DOHH2 (cell line): ENCODE measurements around the gene METTL16.
"Not testable (repeated sequence)": the region's sequence is repeated elsewhere in the genome, so short reads cannot be mapped to it uniquely, and the experiment has no call there.

Experiments used
- H3F3A ChIP-seq: fragments of 200-600 bp; sonication (generic), shearing (Covaris generic); 2 replicates; pipeline ENCODE4 v1.6.0; 2016; ENCODE audit warnings: antibody characterized with exemption, mild to moderate bottlenecking; ENCODE audit not compliant: control insufficient read depth, insufficient read depth
- H3K27ac ChIP-seq: fragments of 200-600 bp; sonication (generic); 2 replicates; pipeline ENCODE4 v1.5.1; 2014; ENCODE audit warnings: low read depth, mild to moderate bottlenecking, low read length, moderate library complexity
- H3K27me3 ChIP-seq: fragments of 200-600 bp; sonication (generic); 2 replicates; pipeline ENCODE4 v1.6.1; 2014; ENCODE audit warnings: mild to moderate bottlenecking, low read length, mixed read lengths; ENCODE audit not compliant: control insufficient read depth
- H3K36me3 ChIP-seq: fragments of 200-600 bp; sonication (generic); 2 replicates; pipeline ENCODE4 v1.6.1; 2014; ENCODE audit warnings: mild to moderate bottlenecking, low read length, moderate library complexity, mixed read lengths; ENCODE audit not compliant: control insufficient read depth
- H3K4me1 ChIP-seq: fragments of 200-600 bp; sonication (generic); 2 replicates; pipeline ENCODE4 v1.6.1; 2014; ENCODE audit warnings: mild to moderate bottlenecking, low read length, mixed read lengths; ENCODE audit not compliant: control insufficient read depth
- H3K4me2 ChIP-seq: fragments of 200-600 bp; sonication (generic); 2 replicates; pipeline ENCODE4 v1.6.0; 2014; ENCODE audit warnings: mild to moderate bottlenecking, low read length, moderate library complexity
- H3K4me3 ChIP-seq: fragments of 200-600 bp; sonication (generic); 2 replicates; pipeline ENCODE4 v1.5.1; 2014; ENCODE audit warnings: mild to moderate bottlenecking, low read length, mixed read lengths
- H3K79me2 ChIP-seq: fragments of 200-600 bp; sonication (generic); 2 replicates; pipeline ENCODE4 v1.6.1; 2014; ENCODE audit warnings: mild to moderate bottlenecking, low read length, mixed read lengths; ENCODE audit not compliant: control insufficient read depth
- H3K9me2 ChIP-seq: fragments of 200-600 bp; sonication (generic); replicated peaks from 2 replicates; pipeline ENCODE4 v1.6.1; 2014; ENCODE audit warnings: mild to moderate bottlenecking, low read length, mixed read lengths; ENCODE audit not compliant: control insufficient read depth
- H3K9me3 ChIP-seq: fragments of 200-600 bp; sonication (generic); 2 replicates; pipeline ENCODE4 v1.6.1; 2014; ENCODE audit warnings: antibody characterized with exemption, low read length, mixed read lengths; ENCODE audit not compliant: control insufficient read depth, insufficient read depth
- H4K20me1 ChIP-seq: fragments of 200-600 bp; sonication (generic); 2 replicates; pipeline ENCODE4 v1.6.0; 2014; ENCODE audit warnings: low read depth, mild to moderate bottlenecking, antibody characterized with exemption, low read length, moderate library complexity; ENCODE audit not compliant: control insufficient read depth, insufficient read depth
- CTCF ChIP-seq: fragments of 200-600 bp; sonication (generic); IDR thresholded peaks from one replicate; pipeline ENCODE4 v1.5.1; 2014; ENCODE audit warnings: antibody characterized with exemption, mild to moderate bottlenecking, low read depth, low read length; ENCODE audit not compliant: poor library complexity, severe bottlenecking
- EZH2phosphoT487 ChIP-seq: fragments of 200-600 bp; sonication (generic); IDR thresholded peaks from 2 replicates; pipeline ENCODE4 v1.6.1; 2017; ENCODE audit warnings: borderline replicate concordance, mild to moderate bottlenecking, antibody characterized with exemption, low read length, moderate library complexity, mixed read lengths

Gene METTL16

GRCh38 chr17:2551493-2551892 is 39.8 kb upstream of the METTL16 start:
- H3K27me3 ChIP-seq = no peaks in the 10 kb centered on the region
- no peaks in the 10 kb centered on the region for H3K36me3 ChIP-seq
- no peaks in the 10 kb centered on the region for H4K20me1 ChIP-seq
- peaks cover 11% of the 10 kb centered on the region for H3K4me1 ChIP-seq
- no peaks in the 10 kb centered on the region for H3K79me2 ChIP-seq
- H3K4me2 ChIP-seq = no peak overlapping the region
- H3F3A ChIP-seq = no peaks in the 10 kb centered on the region
- H3K9me2 ChIP-seq = no peaks in the 10 kb centered on the region
- TF ChIP-seq CTCF (no peak), EZH2phosphoT487 (no peak)
- H3K4me3 ChIP-seq = no peak overlapping the region
- H3K27ac ChIP-seq = no peak overlapping the region
- no peaks in the 10 kb centered on the region for H3K9me3 ChIP-seq

GRCh38 chr17:2549392-2550211 is 37.9 kb upstream of the METTL16 start:
- Histone ChIP-seq H3K9me3 (no peaks in the 10 kb centered on the region), H3K27ac (no peak overlapping the region), H3K36me3 (no peaks in the 10 kb centered on the region), H4K20me1 (no peaks in the 10 kb centered on the region), H3K79me2 (no peaks in the 10 kb centered on the region), H3K4me1 (peaks cover 22% of the 10 kb centered on the region), H3K27me3 (no peaks in the 10 kb centered on the region), H3K4me3 (no peak overlapping the region), H3K9me2 (no peaks in the 10 kb centered on the region), H3F3A (peaks cover 4% of the 10 kb centered on the region), H3K4me2 (no peak overlapping the region)
- TF ChIP-seq EZH2phosphoT487 (no peak), CTCF (no peak)

- not testable (repeated sequence) for H3K36me3 ChIP-seq, H3K4me3 ChIP-seq, H3K27me3 ChIP-seq, H3F3A ChIP-seq, H3K27ac ChIP-seq, H4K20me1 ChIP-seq, H3K9me2 ChIP-seq, H3K9me3 ChIP-seq, H3K79me2 ChIP-seq
- H3K4me2 ChIP-seq = peak overlapping the region; percentile 35
- H3K4me1 ChIP-seq = peaks cover 37% of the 10 kb centered on the region
Observed at GRCh38 chr17:2548026-2548425, 36.3 kb upstream of the METTL16 start.

- H3K27me3 ChIP-seq = no peaks in the 10 kb centered on the region
- no peaks in the 10 kb centered on the region for H3K9me2 ChIP-seq
- H3K79me2 ChIP-seq = no peaks in the 10 kb centered on the region
- peaks cover 17% of the 10 kb centered on the region for H3F3A ChIP-seq
- H3K27ac ChIP-seq = no peak overlapping the region
- H3K4me1 ChIP-seq = peaks cover 46% of the 10 kb centered on the region
- no peak overlapping the region for H3K4me3 ChIP-seq
- no peaks in the 10 kb centered on the region for H3K9me3 ChIP-seq
- H4K20me1 ChIP-seq = no peaks in the 10 kb centered on the region
- TF ChIP-seq CTCF (no peak), EZH2phosphoT487 (no peak)
- H3K36me3 ChIP-seq = no peaks in the 10 kb centered on the region
- H3K4me2 ChIP-seq = no peak overlapping the region
Observed at GRCh38 chr17:2547176-2547575, 35.5 kb upstream of the METTL16 start.
